HG03520 (cell line): ENCODE results near the gene NCOA3.

Experiments
- ATAC-seq: cut with Tn5 transposase; IDR thresholded peaks from one replicate; pipeline ENCODE4 v1.9.1; 2021; ENCODE audit warnings: mild to moderate bottlenecking, moderate library complexity; ENCODE audit not compliant: unreplicated experiment

Gene NCOA3

DNA sequence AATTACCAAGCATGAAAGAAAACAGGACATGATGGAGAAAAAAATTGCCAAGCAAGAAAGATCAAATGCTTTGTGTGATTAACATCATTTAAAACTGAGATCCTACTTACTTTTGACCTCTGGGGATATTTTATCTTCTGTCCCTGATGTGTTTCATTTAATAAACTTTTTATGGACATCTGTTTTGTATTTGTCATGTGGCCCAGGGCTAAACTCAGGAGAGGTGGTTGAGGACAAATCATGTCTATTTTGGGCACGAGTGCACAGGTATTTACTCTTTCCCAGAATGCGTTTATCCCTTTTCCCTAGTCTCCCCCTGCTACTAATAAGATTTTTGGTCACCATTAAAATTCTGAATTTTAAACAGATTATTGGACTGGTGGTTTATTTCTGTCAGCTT is 128.2 kb downstream of the NCOA3 start:
- ATAC-seq, result no peak

DNA sequence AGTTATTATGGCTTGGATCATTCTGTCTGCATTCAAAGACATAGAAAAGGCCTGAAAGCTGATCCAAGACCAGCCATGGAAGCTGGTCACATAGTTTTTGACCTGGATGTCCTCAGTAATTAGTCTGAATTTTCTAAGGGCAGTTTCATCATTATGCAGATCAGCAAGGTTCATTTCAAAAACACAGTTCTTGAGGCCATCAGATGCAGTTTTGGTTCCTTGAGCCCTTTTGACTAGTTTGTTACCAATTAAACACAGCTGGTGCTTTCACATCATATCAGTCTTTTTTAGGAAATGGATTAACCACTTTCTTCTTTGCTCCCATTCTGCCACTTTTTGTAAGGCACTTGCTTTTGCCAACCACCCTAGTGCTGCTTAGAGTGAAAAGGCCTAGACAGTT is 129.4 kb downstream of the NCOA3 start:
- ATAC-seq, result no peak

DNA sequence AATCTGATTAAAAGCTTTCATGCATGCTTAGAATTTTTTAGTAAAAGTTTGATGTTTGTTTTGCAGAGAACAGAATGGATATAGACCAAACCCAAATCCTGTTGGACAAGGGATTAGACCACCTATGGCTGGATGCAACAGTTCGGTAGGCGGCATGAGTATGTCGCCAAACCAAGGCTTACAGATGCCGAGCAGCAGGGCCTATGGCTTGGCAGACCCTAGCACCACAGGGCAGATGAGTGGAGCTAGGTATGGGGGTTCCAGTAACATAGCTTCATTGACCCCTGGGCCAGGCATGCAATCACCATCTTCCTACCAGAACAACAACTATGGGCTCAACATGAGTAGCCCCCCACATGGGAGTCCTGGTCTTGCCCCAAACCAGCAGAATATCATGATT is 133.6 kb downstream of the NCOA3 start:
- ATAC-seq, result no peak

DNA sequence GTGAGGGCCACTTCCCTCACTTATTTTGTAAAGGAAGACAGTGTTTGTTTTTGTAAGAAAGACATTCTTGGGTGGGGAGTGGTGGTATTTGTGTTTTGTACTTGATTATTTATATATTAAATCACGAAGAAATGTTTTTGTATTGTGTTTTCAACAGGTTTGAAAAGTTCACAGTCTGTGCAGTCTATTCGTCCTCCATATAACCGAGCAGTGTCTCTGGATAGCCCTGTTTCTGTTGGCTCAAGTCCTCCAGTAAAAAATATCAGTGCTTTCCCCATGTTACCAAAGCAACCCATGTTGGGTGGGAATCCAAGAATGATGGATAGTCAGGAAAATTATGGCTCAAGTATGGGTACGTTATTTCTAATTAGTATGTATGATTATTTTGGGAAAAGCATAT is 137.2 kb downstream of the NCOA3 start:
- ATAC-seq, result no peak

DNA sequence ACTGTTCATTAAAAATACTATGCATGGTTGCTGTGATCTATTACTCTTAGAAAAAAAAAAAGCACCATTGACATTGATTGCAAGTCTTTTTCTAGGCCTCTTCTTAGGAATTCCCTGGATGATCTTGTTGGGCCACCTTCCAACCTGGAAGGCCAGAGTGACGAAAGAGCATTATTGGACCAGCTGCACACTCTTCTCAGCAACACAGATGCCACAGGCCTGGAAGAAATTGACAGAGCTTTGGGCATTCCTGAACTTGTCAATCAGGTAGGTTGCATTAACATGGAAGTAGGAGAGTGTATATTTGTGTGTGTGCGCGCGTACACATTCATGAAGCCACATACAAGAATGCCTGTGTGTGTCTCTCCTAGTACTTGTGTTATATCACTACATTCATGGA is 140.4 kb downstream of the NCOA3 start:
- no peak for ATAC-seq

DNA sequence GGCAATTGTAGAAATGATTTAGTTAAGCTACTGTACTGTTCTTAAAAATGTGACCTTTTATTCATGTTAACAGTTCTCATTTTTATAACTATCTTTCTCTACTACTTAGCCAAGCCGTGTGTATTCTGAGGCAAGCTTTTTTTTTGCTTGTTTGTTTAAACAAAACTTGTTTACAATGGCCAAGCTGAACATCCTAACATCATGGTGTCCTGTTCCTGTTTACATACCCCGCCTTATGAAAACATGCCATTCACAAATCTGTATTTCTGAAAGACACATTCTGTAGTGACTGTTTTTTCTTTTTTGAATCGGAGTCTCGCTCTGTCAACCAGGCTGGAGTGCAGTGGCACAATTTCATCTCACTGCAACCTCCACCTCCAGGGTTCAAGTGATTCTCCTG is 140.9 kb downstream of the NCOA3 start:
- ATAC-seq, result no peak

DNA sequence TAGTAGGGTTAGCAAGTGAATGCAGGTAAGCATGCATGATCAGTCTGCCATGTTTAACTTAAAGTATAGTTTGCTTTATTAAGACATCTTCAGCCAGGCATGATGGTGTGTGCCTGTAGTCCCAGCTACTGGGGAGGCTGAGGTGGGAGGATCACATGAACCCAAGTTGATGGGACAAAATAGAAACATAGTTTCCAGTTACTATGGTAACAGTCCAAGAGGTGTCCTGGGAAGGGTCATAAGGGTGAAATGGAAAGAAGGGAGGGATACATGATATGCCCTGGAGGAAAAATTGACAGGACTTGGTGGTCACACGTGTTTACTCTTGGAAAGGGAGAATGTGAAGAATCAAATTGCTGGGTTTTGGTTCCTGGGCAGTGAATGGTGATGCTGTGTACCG is 143.9 kb downstream of the NCOA3 start:
- ATAC-seq, result no peak

DNA sequence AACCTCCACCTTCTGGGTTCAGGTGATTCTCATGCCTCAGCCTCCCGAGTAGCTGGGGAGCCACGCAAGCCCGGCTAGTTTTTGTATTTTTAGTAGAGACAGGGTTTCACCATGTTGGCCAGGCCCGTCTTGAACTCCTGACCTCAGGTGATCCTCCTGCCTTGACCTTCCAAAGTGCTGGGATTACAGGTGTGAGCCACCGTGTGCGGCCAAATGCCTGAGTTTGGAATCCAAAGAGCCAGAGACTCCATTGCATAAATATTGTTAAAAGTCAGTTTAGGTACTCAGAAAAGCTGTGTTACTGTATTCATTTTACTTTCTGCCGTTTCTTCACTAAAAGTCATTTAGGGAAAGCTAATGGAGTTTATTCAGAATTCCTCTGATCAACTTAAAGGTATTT is 146.3 kb downstream of the NCOA3 start:
- no peak for ATAC-seq

DNA sequence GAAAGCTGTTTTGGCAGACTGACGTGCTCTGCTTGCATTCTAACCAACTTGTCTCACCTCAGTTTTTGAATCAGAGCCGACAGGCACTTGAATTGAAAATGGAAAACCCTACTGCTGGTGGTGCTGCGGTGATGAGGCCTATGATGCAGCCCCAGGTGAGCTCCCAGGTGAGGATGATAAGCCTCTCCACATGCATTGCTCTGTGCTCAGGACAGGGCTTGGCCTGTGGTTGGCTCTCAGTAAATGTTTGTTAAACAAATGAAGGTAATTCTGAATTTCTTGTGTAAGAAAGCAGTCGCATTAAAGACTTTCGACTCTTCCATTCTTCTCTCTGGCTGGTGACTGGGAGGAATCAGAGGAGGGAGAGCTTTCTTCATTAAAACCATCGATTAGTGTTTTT is 147.3 kb downstream of the NCOA3 start:
- ATAC-seq, result no peak

DNA sequence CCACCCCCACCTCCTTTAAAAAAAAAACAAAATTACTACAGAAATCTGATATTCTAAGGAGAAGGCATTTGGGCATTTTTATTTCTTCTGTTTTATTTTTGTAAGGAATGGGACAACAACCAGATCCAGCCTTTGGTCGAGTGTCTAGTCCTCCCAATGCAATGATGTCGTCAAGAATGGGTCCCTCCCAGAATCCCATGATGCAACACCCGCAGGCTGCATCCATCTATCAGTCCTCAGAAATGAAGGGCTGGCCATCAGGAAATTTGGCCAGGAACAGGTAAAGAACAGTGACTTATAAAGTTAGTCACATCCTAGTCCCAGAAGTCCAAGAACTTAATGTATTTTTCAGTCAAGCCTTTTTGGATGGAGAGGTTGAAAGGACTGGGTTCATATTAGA is 150.6 kb downstream of the NCOA3 start:
- ATAC-seq, result no peak

DNA sequence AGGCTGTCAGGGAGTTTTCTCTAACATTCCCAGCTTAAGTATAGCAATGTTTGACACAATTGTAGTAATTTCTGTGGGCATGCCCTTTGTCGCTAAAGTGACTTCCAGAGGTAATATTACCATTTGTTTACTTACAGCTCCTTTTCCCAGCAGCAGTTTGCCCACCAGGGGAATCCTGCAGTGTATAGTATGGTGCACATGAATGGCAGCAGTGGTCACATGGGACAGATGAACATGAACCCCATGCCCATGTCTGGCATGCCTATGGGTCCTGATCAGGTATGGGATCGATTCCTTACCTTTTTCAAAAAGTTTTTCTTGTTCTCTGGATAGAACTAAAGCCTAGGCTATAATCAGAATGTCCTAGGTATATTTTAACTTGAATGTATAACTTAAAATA is 151.1 kb downstream of the NCOA3 start:
- no peak for ATAC-seq

DNA sequence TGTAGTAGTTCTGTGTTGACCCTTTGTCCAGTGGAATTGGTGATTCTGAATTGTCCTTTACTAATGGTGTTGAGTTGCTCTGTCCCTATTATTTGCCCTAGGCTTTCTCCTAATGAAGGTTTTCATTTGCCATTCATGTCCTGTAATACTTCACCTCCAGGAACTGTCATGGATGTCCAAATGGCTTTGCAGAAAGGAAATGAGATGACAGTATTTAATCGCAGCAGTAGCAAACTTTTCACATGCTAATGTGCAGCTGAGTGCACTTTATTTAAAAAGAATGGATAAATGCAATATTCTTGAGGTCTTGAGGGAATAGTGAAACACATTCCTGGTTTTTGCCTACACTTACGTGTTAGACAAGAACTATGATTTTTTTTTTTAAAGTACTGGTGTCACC is 152.2 kb downstream of the NCOA3 start:
- no peak for ATAC-seq

DNA sequence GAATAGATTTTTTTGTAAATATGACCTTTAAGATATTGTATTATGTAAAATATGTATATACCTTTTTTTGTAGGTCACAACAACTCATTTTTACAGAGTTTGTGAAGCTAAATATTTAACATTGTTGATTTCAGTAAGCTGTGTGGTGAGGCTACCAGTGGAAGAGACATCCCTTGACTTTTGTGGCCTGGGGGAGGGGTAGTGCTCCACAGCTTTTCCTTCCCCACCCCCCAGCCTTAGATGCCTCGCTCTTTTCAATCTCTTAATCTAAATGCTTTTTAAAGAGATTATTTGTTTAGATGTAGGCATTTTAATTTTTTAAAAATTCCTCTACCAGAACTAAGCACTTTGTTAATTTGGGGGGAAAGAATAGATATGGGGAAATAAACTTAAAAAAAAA is 152.7 kb downstream of the NCOA3 start:
- no peak for ATAC-seq

DNA sequence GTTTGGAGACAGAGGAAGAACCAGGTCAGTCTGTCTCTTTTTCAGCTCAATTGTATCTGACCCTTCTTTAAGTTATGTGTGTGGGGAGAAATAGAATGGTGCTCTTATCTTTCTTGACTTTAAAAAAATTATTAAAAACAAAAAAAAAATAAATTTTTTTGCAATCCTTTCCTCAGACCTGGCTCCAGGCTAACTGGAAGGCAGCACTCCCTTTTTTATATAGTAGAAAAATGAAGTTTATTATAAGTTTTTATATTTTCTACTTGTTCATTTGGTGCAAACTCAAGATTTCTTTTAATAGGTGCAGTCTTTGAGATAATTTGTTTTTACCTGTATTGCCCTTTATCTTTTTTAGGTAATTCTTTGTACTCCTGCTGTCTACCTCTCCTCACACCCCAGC is 153.9 kb downstream of the NCOA3 start:
- no peak for ATAC-seq

DNA sequence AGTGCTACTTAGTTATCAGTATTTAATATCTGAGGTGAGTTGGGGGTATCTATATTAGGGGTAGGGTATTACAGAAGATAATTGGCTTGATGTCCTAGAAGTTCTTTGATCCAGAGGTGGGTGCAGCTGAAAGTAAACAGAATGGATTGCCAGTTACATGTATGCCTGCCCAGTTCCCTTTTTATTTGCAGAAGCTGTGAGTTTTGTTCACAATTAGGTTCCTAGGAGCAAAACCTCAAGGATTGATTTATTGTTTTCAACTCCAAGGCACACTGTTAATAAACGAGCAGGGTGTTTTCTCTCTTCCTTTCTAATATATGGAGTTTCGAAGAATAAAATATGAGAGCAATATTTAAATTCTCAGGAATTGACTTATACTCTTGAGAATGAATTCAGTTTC is 154.6 kb downstream of the NCOA3 start:
- ATAC-seq, result no peak

DNA sequence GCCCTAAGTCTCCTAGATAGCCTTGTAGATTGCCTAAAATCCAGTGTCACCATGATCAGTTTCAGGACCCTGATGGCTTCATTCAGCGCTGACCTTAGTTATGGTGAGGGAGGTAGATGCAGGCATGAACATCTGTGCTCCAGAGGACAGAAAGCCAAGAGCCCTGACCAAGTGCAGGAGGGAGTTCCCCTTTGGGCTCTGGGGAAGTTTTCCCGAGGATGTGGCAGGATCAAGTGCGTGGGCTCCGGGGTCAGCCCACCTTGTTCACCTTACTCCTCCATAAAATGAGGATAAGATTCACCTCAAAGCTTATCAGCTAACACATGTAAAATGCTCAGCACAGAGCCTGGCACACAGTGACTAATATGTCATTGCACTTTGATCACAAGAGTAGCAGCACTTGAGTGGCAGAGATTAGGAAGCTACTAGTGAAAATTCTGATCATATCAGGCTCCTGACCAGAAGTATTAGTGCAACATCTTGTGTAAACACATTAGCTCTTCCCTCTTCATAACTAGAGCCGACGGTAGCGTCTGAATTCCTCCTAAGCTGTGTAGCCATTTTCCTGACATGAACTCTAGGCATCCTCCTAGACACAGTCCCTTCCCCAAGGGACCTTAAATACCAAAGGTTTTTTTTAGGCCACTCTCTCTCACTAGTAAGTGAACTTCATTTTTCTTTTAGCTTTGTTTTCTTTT is 158.4 kb downstream of the NCOA3 start:
- no peak for ATAC-seq

DNA sequence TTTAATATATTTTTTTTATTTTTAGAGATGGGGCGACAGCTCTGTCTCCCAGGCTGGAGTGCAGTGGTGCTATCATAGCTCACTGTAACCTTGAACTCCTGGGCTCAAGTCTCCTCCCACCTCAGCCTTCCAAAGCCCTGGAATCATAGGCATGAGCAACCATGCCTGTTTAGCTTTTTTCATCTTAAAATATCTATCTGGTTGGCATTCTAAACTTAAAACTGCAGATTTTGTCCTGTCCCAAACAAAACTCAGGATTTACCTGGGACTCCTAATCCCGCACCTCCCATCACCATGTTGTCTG is 158.9 kb downstream of the NCOA3 start:
- ATAC-seq, result no peak

DNA sequence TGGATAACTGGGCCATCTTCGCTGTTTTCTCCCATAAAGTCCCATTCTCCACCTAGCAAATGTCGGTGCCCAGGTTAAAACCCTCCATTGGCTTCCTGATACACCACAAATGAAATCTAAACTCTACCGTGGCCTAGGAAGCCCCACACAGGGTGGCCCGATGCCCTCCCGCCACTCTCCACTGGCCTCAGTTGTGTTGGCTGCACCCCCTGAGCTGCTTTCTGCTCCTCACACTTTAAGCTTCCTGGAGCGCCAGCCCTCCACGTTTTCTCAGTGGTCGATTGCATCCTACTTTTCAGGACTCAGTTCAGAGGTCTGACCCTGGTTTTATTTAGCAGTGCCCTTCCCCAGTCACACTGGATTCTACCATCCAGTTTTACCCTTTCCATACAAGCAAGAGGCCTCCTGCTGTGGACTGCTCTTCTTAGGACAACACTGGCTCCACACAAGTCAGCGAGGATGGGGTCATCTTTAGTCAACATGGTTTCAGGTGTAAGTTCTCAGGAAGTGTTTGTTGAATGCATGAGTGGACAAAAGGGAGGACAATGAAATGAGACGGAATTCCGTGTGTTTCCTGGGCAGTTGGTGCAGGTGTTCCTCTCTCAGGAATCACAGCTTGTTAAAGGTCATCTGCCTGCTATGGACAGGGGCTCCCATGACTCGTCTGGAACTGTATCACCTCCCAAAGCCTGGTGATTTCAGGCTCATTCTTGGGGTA is 159.5 kb downstream of the NCOA3 start:
- ATAC-seq, result no peak

DNA sequence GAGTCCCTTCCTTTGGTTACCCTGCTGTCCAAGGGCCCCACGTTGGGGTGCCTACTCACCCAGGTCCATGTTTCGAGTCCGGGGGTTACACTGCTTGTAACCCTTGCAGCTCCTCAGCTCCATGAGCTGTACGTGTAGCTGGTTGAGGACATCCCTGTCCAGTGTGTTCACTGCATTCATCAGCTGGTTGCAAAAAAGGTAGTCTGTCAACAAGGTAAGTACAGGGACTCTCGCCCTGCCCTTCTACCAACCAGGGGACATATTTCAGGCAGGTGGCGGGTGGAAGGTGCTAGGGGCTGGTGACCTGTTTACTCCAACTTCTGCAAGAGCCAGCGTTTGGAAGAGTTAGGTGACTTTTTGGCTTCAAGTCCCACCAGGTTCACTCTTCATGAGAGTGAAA is 160.0 kb downstream of the NCOA3 start:
- no peak for ATAC-seq

DNA sequence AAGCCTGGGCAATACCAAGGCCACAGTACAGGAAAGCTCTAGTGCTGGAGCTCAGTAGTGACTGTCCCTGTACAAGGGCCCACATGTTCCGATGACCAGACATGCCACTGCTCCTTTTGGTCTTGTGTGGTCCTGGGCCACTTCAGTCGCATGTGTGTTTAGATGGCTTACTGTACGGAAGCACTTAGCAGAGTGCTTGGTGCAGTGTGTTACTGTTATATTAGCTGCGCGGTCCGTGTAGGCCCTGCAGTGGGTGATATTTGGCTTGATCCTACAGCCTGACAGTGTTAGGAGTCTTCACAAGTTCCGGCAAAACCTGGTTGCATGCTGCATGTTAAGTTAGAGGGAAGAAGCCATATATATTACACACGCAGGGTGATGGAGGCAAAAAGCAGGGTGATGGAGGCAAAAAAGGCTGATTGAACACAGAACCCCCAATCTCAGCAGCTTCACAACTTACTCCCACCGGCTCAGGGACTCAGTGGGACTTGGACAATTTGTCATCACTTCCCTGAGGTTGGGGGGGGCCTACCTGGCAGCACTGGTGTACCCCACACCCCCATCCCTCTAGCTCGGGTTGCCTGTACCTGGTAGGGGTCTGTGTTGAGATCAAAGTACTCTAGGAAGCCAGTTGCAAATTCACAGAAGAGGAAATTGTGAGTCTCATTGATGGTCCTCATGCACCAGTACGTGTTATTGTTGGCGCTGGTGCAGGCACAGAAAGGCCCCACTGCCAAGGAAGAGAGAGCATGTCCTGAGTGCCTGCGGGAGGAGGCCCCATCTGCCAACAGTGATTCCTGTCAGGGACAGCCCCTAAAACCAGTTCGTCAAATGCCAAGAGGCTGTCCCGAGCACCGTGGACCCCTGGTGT is 161.0 kb downstream of the NCOA3 start:
- no peak for ATAC-seq

DNA sequence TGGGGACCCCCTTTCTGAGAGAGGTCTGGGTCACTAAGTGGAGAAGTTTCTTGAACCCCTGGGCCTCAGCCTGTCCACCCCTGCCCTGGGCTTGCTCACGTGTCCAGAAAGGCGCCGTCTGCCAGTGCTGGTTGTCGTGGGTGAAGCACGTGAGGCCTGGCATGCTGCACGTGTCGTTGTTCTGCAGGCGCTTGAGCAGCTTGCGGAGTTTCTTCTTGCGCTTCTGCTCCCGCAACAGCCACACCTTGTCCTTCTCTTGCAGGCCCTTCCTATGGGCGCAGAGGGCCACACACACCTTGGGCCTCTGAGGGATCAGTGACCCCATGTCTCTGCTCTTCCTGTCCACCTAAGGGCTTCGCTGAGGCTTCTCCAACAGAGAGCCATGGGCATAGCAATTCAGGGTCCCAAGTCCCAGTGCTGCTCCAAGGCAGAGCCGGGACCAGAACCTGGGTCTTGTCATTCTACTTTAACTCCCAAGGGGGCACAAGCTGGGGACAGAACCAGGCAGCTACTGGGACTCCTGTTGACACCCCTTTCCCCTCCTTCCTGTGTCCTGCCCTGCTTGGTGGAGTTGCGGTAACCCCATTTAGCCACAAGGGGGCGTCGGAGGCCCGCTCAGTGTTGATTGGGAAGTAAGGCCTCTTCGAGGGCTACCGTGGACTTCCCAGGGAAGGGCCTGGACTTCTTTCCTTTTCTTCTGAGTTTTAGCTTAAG is 161.8 kb downstream of the NCOA3 start:
- no peak for ATAC-seq

DNA sequence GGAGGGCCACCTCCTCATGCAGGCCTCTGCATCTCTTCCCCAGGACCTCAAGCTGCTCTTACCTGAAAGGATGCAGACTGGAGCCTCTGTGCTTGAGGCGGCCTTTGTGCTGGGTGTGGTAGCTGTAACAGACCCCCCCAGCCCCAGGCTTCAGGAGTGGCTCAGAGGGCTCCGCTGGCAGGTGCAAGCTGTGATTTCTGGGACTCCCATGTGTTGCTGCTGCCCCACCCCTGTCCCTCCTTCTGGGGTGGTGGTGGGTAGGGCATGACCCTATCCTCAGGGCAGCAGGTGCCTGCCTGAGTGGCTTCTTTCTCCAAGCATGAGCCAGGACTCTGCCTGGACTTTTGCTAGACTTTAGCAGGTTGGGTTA is 162.4 kb downstream of the NCOA3 start:
- no peak for ATAC-seq
